ENCODE results near the gene HK1. TPM values are rescaled to one million over a fixed set of nuclear protein-coding genes. Genes with fewer than 3 reads are reported as not detected.

The HK1 gene
- total and polyA plus RNA-seq, 2 donors (not counting 1 experiment from before 2014, with no cell fraction given), result 60.6 to 172 TPM

DNA sequence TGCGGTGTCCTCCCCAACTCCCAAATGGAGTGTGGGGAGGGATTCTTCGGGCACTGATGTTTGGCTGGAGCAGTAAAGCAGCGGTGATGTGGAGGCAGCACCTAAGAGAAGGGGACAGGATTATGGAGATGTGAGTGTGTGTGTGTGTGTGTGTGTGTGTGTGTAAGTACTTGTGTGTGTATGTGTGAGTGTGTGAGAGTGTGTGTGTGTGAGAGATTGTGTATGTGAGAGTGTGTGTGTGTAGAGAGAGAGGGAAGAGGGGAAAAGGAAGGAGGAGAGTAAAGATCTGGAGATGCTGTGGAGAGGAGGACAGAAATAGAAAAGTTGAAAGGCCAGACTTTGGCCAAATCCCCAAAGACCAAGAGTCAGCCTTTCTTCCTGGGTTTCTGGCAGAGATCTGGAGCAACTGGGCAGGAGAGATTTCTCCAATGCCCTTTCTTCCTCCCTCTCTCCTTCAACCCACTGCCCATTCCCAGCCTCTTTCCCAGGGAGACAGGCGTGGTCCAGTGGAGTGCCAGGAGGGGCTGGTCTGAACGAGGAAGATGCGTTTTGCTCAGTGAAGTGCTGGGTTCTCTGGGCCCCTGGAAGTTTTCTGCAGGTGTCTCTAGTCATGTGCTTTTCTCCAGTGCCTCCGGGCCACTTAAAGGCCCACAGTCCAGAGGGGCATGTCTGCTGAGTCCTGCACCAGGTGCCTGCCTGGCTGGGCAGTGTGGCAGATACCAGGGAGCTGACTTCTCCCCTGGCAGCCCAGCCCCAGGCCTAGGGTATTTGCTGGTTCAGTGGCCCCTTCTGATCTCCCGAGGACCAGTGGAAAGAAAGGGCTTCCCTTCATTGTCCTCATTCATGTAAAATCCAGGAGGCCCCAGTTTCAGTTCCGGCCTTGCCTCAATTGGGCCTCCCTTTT is 60.5 kb downstream of the HK1 start:
- no peaks in the 10 kb centered on the region for H4K20me1 ChIP-seq (ENCODE audit: control insufficient read depth, extremely low read depth, insufficient read depth, low read length)
- no peak overlapping the region for H3K27ac ChIP-seq (ENCODE audit: insufficient read depth, low read length)
- H3K4me2 ChIP-seq (ENCODE audit: extremely low read depth, insufficient read depth, low read length), result no peak overlapping the region
- peaks cover 85% of the 10 kb centered on the region for H3K79me2 ChIP-seq (ENCODE audit: control insufficient read depth, insufficient read depth, low read length)
- H3K36me3 ChIP-seq (ENCODE audit: control insufficient read depth, insufficient read depth, low read length), result peaks cover 2% of the 10 kb centered on the region
- no peak overlapping the region for H3K4me3 ChIP-seq (replicated peaks in 1 of 4; ENCODE audit: control extremely low read depth in 1 of 4, insufficient read depth in 1 of 4, low read depth in 3 of 4, low read length in 4 of 4)
- DNase-seq (ENCODE audit: low read depth in 2 of 2), result no peak
- TF ChIP-seq, protein P1, sequence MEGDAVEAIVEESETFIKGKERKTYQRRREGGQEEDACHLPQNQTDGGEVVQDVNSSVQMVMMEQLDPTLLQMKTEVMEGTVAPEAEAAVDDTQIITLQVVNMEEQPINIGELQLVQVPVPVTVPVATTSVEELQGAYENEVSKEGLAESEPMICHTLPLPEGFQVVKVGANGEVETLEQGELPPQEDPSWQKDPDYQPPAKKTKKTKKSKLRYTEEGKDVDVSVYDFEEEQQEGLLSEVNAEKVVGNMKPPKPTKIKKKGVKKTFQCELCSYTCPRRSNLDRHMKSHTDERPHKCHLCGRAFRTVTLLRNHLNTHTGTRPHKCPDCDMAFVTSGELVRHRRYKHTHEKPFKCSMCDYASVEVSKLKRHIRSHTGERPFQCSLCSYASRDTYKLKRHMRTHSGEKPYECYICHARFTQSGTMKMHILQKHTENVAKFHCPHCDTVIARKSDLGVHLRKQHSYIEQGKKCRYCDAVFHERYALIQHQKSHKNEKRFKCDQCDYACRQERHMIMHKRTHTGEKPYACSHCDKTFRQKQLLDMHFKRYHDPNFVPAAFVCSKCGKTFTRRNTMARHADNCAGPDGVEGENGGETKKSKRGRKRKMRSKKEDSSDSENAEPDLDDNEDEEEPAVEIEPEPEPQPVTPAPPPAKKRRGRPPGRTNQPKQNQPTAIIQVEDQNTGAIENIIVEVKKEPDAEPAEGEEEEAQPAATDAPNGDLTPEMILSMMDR (conservative IDR thresholded peaks at IDR 0.05 in 1 of 2, IDR thresholded peaks at IDR 0.05 in 1 of 2; ENCODE audit: low read depth in 1 of 2, low read length in 2 of 2), result no peak
- TF ChIP-seq EZH2 (IDR thresholded peaks at IDR 0.05; ENCODE audit: low read length, missing control alignments), result no peak
- no peak overlapping the region for H3K9ac ChIP-seq (ENCODE audit: insufficient read depth, low read length)
- peaks cover 24% of the 10 kb centered on the region for H3K4me1 ChIP-seq (ENCODE audit: control insufficient read depth, extremely low read depth, insufficient read depth, low read length)
- H3K9me3 ChIP-seq (ENCODE audit: control insufficient read depth, insufficient read depth, low read depth, low read length), result no peaks in the 10 kb centered on the region
- no peaks in the 10 kb centered on the region for H3K27me3 ChIP-seq (ENCODE audit: control insufficient read depth, insufficient read depth, low read length)
- no peak overlapping the region for H2AFZ ChIP-seq (ENCODE audit: low read length)

DNA sequence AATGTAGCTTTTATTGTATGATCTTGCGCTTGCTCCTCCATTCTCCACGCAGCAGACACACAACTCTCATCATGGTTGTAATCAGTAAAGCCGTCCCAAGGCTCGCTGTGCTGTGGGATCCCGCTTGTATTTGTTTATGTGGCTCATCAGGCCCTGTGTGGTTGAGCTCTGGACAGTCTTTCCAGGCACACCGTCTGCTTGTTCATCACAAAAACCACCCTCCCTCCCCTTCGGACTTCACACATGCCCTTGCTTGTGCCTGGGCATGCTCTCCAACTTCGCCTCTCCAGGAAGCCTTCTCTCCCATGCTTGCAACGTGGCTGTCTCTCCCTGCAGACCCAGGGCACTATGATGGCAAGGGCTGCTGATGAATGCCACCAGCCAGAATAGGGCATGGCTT is 62.4 kb downstream of the HK1 start:
- H4K20me1 ChIP-seq (ENCODE audit: control insufficient read depth, extremely low read depth, insufficient read depth, low read length), result no peaks in the 10 kb centered on the region
- no peaks in the 10 kb centered on the region for H3K9me3 ChIP-seq (ENCODE audit: control insufficient read depth, insufficient read depth, low read depth, low read length)
- no peak overlapping the region for H3K4me3 ChIP-seq (replicated peaks in 1 of 4; ENCODE audit: control extremely low read depth in 1 of 4, insufficient read depth in 1 of 4, low read depth in 3 of 4, low read length in 4 of 4)
- no peak overlapping the region for H3K4me2 ChIP-seq (ENCODE audit: extremely low read depth, insufficient read depth, low read length)
- H3K4me1 ChIP-seq (ENCODE audit: control insufficient read depth, extremely low read depth, insufficient read depth, low read length), result peaks cover 22% of the 10 kb centered on the region
- H3K27me3 ChIP-seq (ENCODE audit: control insufficient read depth, insufficient read depth, low read length), result no peaks in the 10 kb centered on the region
- H3K79me2 ChIP-seq (ENCODE audit: control insufficient read depth, insufficient read depth, low read length), result peaks cover 78% of the 10 kb centered on the region
- no peak overlapping the region for H2AFZ ChIP-seq (ENCODE audit: low read length)
- H3K36me3 ChIP-seq (ENCODE audit: control insufficient read depth, insufficient read depth, low read length), result peaks cover 12% of the 10 kb centered on the region
- DNase-seq (ENCODE audit: low read depth in 2 of 2), result no peak
- no peak overlapping the region for H3K9ac ChIP-seq (ENCODE audit: insufficient read depth, low read length)
- TF ChIP-seq EZH2 (IDR thresholded peaks at IDR 0.05; ENCODE audit: low read length, missing control alignments), result no peak
- TF ChIP-seq, protein P1 (conservative IDR thresholded peaks at IDR 0.05 in 1 of 2, IDR thresholded peaks at IDR 0.05 in 1 of 2; ENCODE audit: low read depth in 1 of 2, low read length in 2 of 2), result no peak
- H3K27ac ChIP-seq (ENCODE audit: insufficient read depth, low read length), result no peak overlapping the region

DNA sequence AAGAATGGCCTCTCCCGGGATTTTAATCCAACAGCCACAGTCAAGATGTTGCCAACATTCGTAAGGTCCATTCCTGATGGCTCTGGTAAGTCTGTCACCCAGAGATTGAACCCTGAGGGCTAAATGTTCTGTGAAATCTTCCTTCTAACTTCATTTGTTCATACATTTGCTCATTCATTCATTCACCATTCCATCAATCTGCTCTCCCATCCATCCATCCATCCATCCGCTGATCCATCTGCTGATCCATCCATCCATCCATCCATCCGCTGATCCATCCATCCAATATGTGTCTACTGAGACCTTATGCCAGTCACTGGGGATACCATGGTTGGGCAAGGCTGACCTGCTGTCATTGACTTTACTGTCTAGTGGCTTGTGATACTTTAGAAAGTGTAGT is 65.6 kb downstream of the HK1 start:
- no peaks in the 10 kb centered on the region for H3K27me3 ChIP-seq (ENCODE audit: control insufficient read depth, insufficient read depth, low read length)
- H2AFZ ChIP-seq (ENCODE audit: low read length), result no peak overlapping the region
- TF ChIP-seq EZH2 (IDR thresholded peaks at IDR 0.05; ENCODE audit: low read length, missing control alignments), result no peak
- no peak overlapping the region for H3K27ac ChIP-seq (ENCODE audit: insufficient read depth, low read length)
- H3K9ac ChIP-seq (ENCODE audit: insufficient read depth, low read length), result no peak overlapping the region
- no peak for DNase-seq (ENCODE audit: low read depth in 2 of 2)
- H3K4me2 ChIP-seq (ENCODE audit: extremely low read depth, insufficient read depth, low read length), result no peak overlapping the region
- H3K4me1 ChIP-seq (ENCODE audit: control insufficient read depth, extremely low read depth, insufficient read depth, low read length), result peaks cover 14% of the 10 kb centered on the region
- H3K36me3 ChIP-seq (ENCODE audit: control insufficient read depth, insufficient read depth, low read length), result peaks cover 12% of the 10 kb centered on the region
- H3K79me2 ChIP-seq (ENCODE audit: control insufficient read depth, insufficient read depth, low read length), result peaks cover 61% of the 10 kb centered on the region
- no peaks in the 10 kb centered on the region for H4K20me1 ChIP-seq (ENCODE audit: control insufficient read depth, extremely low read depth, insufficient read depth, low read length)
- no peaks in the 10 kb centered on the region for H3K9me3 ChIP-seq (ENCODE audit: control insufficient read depth, insufficient read depth, low read depth, low read length)
- no peak overlapping the region for H3K4me3 ChIP-seq (replicated peaks in 1 of 4; ENCODE audit: control extremely low read depth in 1 of 4, insufficient read depth in 1 of 4, low read depth in 3 of 4, low read length in 4 of 4)
